Measurements from ENCODE around the gene IFI16. TPM values are rescaled to one million over a fixed set of nuclear protein-coding genes. Genes with fewer than 3 reads are reported as not detected.

The IFI16 gene
- total and polyA plus RNA-seq, 2 of the 4 experiments (the other 2 are of a cell fraction) = 45.0 to 65.3 TPM

GRCh38 chr1:158979229-158979628, 30.5 kb upstream of the IFI16 start:
- H3K14ac ChIP-seq (replicated peaks; ENCODE audit: low read depth, low read length) = no peak overlapping the region
- no peaks in the 10 kb centered on the region for H3K9me1 ChIP-seq (ENCODE audit: insufficient read depth, low read length)
- no peak overlapping the region for H2BK20ac ChIP-seq (ENCODE audit: low read depth, low read length)
- no peaks in the 10 kb centered on the region for H3K4me1 ChIP-seq (ENCODE audit: control insufficient read depth, insufficient read depth, low read length)
- BruUV-seq (replicated peaks) = no TSS peak
- H3K27ac ChIP-seq (ENCODE audit: insufficient read depth, low read length) = no peak overlapping the region
- dilution Hi-C loops (cut with HindIII; ENCODE audit: low sequenced_read_pairs, unreplicated experiment) = no loop called here
- no peak overlapping the region for H2BK120ac ChIP-seq (ENCODE audit: low read depth, low read length)
- WGBS, 2 experiments (ENCODE audit: extremely low coverage in 2 of 2, insufficient read length in 1 of 2) = no CpG with 5 or more reads among the region's 1 CpG
- H4K91ac ChIP-seq (ENCODE audit: insufficient read depth, low read depth, low read length) = no peak overlapping the region
- H4K5ac ChIP-seq (ENCODE audit: low read depth, low read length) = no peak overlapping the region
- POLR2A ChIA-PET (ENCODE audit: unreplicated experiment) = no interaction called here
- H3K18ac ChIP-seq (ENCODE audit: low read depth, low read length) = no peak overlapping the region
- H3K4ac ChIP-seq (ENCODE audit: low read depth, low read length) = no peak overlapping the region
- H3K27me3 ChIP-seq (ENCODE audit: control insufficient read depth, insufficient read depth, low read length) = no peaks in the 10 kb centered on the region
- H2BK15ac ChIP-seq (ENCODE audit: low read depth, low read length) = no peak overlapping the region
- H3K4me2 ChIP-seq (ENCODE audit: low read depth, low read length) = no peak overlapping the region
- ATAC-seq (ENCODE audit: low read depth) = no peak
- no peak overlapping the region for H3K56ac ChIP-seq (ENCODE audit: extremely low read depth, insufficient read depth, low read length)
- no peaks in the 10 kb centered on the region for H3K36me3 ChIP-seq (ENCODE audit: control insufficient read depth, insufficient read depth, low read length)
- H3K23ac ChIP-seq (ENCODE audit: low read depth, low read length) = no peak overlapping the region
- no peaks in the 10 kb centered on the region for H3K79me1 ChIP-seq (ENCODE audit: low read depth in 1 of 2, low read length in 2 of 2)
- no peak overlapping the region for H2BK5ac ChIP-seq (ENCODE audit: low read depth, low read length, poor library complexity, severe bottlenecking)
- CTCF ChIA-PET = no interaction called here
- intact Hi-C loops (cut with micrococcal nuclease) = no loop called here
- no peak overlapping the region for H2AK9ac ChIP-seq (replicated peaks; ENCODE audit: low read depth, low read length, poor library complexity)
- H2AFZ ChIP-seq (replicated peaks; ENCODE audit: low read length, poor library complexity) = no peak overlapping the region
- in situ Hi-C loops (cut with MboI; ENCODE audit: low sequenced_read_pairs) = no loop called here
- no peak for TF ChIP-seq CHD1 (IDR thresholded peaks at IDR 0.05; ENCODE audit: low read depth, low read length)
- no peak for TF ChIP-seq BHLHE40 (IDR thresholded peaks at IDR 0.05; ENCODE audit: low read depth, low read length)
- no peak for TF ChIP-seq POLR2A (IDR thresholded peaks at IDR 0.05; ENCODE audit: low read depth, low read length)
- no peak for TF ChIP-seq CEBPB (IDR thresholded peaks at IDR 0.05; ENCODE audit: low read depth, low read length)
- no peak for TF ChIP-seq RFX5 (IDR thresholded peaks at IDR 0.05; ENCODE audit: low read depth, low read length)
- TF ChIP-seq, protein P1, sequence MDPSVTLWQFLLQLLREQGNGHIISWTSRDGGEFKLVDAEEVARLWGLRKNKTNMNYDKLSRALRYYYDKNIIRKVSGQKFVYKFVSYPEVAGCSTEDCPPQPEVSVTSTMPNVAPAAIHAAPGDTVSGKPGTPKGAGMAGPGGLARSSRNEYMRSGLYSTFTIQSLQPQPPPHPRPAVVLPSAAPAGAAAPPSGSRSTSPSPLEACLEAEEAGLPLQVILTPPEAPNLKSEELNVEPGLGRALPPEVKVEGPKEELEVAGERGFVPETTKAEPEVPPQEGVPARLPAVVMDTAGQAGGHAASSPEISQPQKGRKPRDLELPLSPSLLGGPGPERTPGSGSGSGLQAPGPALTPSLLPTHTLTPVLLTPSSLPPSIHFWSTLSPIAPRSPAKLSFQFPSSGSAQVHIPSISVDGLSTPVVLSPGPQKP (IDR thresholded peaks at IDR 0.05; ENCODE audit: borderline replicate concordance, low read depth, low read length) = no peak
- no peak for TF ChIP-seq RCOR1 (IDR thresholded peaks at IDR 0.05; ENCODE audit: insufficient replicate concordance, low read length)
- TF ChIP-seq MAFK (IDR thresholded peaks at IDR 0.05; ENCODE audit: low read depth, low read length) = no peak
- TF ChIP-seq, protein P2, sequence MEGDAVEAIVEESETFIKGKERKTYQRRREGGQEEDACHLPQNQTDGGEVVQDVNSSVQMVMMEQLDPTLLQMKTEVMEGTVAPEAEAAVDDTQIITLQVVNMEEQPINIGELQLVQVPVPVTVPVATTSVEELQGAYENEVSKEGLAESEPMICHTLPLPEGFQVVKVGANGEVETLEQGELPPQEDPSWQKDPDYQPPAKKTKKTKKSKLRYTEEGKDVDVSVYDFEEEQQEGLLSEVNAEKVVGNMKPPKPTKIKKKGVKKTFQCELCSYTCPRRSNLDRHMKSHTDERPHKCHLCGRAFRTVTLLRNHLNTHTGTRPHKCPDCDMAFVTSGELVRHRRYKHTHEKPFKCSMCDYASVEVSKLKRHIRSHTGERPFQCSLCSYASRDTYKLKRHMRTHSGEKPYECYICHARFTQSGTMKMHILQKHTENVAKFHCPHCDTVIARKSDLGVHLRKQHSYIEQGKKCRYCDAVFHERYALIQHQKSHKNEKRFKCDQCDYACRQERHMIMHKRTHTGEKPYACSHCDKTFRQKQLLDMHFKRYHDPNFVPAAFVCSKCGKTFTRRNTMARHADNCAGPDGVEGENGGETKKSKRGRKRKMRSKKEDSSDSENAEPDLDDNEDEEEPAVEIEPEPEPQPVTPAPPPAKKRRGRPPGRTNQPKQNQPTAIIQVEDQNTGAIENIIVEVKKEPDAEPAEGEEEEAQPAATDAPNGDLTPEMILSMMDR (conservative IDR thresholded peaks at IDR 0.05; ENCODE audit: low read depth, low read length) = no peak
- TF ChIP-seq NFE2L2 (IDR thresholded peaks at IDR 0.05; ENCODE audit: low read depth, low read length) = no peak
- no peak for TF ChIP-seq MAZ (IDR thresholded peaks at IDR 0.05; ENCODE audit: borderline replicate concordance, low read depth, low read length)
- TF ChIP-seq SMC3 (IDR thresholded peaks at IDR 0.05; ENCODE audit: low read depth, low read length) = no peak
- TF ChIP-seq FOS (IDR thresholded peaks at IDR 0.05; ENCODE audit: low read depth, low read length) = no peak
- no peak for TF ChIP-seq USF2 (IDR thresholded peaks at IDR 0.05; ENCODE audit: low read depth, low read length)
- no peak for TF ChIP-seq RAD21 (IDR thresholded peaks at IDR 0.05; ENCODE audit: low read length)
- TF ChIP-seq MXI1 (IDR thresholded peaks at IDR 0.05; ENCODE audit: borderline replicate concordance, low read depth, low read length) = no peak
- H4K8ac ChIP-seq (ENCODE audit: low read depth in 2 of 2, low read length in 2 of 2) = no peak overlapping the region
- no peak overlapping the region for H2AK5ac ChIP-seq (ENCODE audit: low read depth, low read length)
- H3K9ac ChIP-seq (ENCODE audit: low read depth, low read length) = no peak overlapping the region
- H3K9me3 ChIP-seq (ENCODE audit: control insufficient read depth, insufficient read depth, low read length) = no peaks in the 10 kb centered on the region
- H4K20me1 ChIP-seq (ENCODE audit: insufficient read depth, low read length) = no peaks in the 10 kb centered on the region
- no peak overlapping the region for H3K4me3 ChIP-seq (ENCODE audit: insufficient read depth, low read depth, low read length)
- DNase-seq = no peak
